GM12875 (cell line): ENCODE results near the gene LRP1B.

Experiments
- H3K4me3 ChIP-seq: one replicate; pipeline ENCODE4 v1.5.1; 2011; ENCODE audit warnings: low read depth, low read length, control low read depth
- TF ChIP-seq, protein P1 (sequence below): IDR thresholded peaks from 2 replicates; pipeline ENCODE4 v1.5.1; 2011; ENCODE audit warnings: low read depth, mild to moderate bottlenecking, control low read depth, inconsistent platforms, low read length, moderate library complexity, borderline replicate concordance; ENCODE audit not compliant: insufficient read depth

The LRP1B gene

DNA sequence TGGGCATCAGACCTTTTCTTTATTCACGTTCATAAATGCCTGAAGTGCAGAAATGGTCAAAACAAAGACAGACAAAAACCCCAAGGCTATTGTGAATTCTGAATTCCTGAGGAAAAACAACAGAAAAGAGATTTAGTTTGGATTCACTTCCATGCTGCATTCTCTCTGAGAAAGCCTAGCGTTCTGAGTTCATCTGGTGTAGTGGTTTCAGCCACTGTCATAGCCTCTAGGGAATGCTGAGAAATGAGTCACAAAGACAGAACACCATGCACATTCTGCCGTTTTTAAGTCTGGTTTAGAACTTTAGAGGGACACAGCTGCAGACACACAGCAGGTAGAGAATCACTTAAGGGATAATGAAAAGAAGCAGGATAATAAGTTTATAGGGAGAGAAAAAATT, 93.8 kb downstream of the LRP1B start:
- H3K4me3 ChIP-seq = no peak overlapping the region
- TF ChIP-seq, protein P1, sequence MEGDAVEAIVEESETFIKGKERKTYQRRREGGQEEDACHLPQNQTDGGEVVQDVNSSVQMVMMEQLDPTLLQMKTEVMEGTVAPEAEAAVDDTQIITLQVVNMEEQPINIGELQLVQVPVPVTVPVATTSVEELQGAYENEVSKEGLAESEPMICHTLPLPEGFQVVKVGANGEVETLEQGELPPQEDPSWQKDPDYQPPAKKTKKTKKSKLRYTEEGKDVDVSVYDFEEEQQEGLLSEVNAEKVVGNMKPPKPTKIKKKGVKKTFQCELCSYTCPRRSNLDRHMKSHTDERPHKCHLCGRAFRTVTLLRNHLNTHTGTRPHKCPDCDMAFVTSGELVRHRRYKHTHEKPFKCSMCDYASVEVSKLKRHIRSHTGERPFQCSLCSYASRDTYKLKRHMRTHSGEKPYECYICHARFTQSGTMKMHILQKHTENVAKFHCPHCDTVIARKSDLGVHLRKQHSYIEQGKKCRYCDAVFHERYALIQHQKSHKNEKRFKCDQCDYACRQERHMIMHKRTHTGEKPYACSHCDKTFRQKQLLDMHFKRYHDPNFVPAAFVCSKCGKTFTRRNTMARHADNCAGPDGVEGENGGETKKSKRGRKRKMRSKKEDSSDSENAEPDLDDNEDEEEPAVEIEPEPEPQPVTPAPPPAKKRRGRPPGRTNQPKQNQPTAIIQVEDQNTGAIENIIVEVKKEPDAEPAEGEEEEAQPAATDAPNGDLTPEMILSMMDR = no peak

DNA sequence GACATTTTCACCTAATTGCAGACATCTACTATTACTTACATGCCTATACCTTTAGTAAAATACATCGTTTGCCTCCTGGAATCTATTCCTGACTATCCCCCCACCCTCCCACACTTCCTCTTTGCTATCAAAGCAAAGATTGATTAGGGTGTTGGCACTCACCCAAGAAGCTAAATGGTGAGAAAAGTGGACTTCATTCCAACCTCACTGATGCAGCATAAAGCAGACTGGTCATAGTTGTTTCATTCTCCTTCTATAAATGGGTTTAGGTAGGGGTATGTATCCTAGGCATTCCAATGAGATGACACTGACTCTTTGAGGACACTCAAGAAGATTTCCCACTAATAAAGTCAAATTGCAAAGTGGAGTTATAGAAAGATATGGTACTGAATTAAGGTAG, 97.4 kb downstream of the LRP1B start:
- H3K4me3 ChIP-seq = no peak overlapping the region
- TF ChIP-seq, protein P1 = no peak

DNA sequence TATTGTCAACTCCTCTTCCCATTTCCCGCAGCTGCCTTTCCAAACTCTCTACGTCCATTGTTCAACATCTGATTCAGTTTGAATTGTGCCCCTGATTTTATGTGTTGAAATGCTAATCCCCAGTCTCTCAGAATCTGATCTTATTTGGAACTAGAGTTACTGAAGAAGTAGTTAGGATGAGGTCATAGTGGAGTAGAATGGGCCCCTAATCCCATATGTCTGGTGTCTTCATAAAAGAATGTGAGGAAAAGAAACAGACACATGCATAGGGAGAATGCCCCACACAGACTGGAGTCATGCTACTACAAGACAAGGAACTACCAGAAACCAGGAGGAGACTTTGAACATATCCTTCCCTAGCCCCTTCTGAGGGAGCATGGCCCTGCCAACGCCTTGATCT, 99.2 kb downstream of the LRP1B start:
- no peak overlapping the region for H3K4me3 ChIP-seq
- TF ChIP-seq, protein P1 = no peak

DNA sequence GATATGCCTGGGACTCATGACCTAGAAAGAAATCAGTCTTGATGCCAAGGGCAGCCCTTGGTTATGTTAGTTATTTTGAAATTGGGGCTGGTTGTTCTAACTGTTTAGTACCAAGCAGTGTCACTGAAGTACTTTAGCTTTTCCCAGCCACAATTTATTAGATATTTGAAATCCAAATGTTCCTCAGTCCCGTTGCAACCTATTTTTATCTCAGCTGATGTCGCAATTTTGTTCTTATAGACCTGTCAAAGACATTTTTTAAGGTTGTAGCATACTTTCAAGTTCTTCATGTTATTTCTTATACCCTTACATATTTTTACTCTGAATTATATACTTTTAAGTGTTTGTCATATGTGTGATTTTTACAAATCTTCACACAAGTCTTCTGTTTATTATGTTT, 100.1 kb downstream of the LRP1B start:
- TF ChIP-seq, protein P1 = no peak
- no peak overlapping the region for H3K4me3 ChIP-seq

DNA sequence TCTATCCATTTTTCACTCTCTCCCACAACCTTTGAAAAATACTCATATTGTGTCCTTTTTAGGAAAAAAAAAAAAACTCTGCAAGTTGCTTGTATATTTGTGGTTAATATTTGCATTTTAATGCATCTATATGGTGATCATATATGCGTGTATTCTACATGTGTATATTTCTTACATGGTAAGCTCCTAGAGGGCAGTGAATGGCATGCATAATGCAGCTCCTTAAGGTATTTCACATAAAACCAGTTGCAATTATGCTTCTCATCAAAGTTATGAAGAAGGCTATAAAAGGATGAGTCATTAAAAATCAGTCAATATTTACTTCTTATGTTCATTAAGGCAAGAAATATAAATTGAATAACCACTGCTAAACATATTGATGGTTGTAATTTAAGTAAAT, 100.8 kb downstream of the LRP1B start:
- no peak overlapping the region for H3K4me3 ChIP-seq
- TF ChIP-seq, protein P1 = no peak

DNA sequence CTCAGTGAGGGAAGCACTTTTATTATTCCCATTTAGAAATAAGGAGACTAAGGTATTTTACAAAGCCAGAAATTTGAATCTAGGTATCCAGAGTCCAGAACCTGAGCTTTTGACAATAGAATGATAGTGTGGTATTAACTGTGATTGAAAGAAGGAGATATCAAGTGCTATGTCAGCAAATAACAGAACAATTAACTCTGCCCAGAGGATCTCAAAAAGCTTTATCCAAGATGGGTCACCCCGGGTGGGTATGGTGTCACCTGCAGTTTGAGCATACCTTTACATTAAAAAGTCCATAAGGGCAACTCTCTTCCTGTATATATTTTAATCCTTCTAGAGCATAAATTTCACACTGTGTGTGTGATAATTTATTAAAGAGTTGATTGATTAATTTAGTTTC, 105.4 kb downstream of the LRP1B start:
- TF ChIP-seq, protein P1 = no peak
- no peak overlapping the region for H3K4me3 ChIP-seq

DNA sequence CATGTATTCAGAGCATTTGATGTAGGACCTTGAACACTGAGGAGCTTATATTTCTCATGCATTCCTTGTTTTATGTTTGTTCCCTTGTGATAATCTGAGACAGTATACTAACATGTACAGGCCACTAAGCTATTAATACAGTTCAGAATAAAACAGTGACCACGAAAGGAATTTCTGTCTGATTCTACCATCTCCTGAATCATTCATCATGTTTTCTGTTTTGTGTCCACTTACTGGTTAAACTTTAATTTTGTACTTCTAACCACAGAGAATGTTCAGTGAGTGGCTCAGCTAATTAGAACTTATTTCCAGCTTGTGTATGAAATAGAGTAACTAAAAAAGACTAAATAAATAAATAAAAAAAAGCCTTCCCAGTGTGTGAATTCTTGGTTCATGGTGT, 110.4 kb downstream of the LRP1B start:
- TF ChIP-seq, protein P1 = no peak
- H3K4me3 ChIP-seq = no peak overlapping the region
